GM19438 (cell line): ENCODE data around the gene TMEM41A.

Experiments used
- ATAC-seq: cut with Tn5 transposase; IDR thresholded peaks from one replicate; pipeline ENCODE4 v1.9.1; 2021; ENCODE audit warnings: low read depth; ENCODE audit not compliant: unreplicated experiment

Gene TMEM41A

GRCh38 chr3:185498503-185499396, at the start of gene TMEM41A:
TSS of gene TMEM41A (minus strand) at chr3:185499035. CDS start at chr3:185498961, 74 bp downstream.
- peak; percentile 97 for ATAC-seq

- no peak for ATAC-seq
Observed at GRCh38 chr3:185540695-185541094, 41.9 kb upstream of the TMEM41A start.

- ATAC-seq, result no peak
Observed at GRCh38 chr3:185539934-185540333, 41.1 kb upstream of the TMEM41A start.

GRCh38 chr3:185537369-185537970, 38.6 kb upstream of the TMEM41A start:
- ATAC-seq, result peak; percentile 100

GRCh38 chr3:185534511-185534910, 35.7 kb upstream of the TMEM41A start:
- ATAC-seq, result no peak

GRCh38 chr3:185532901-185533300, 34.1 kb upstream of the TMEM41A start:
- ATAC-seq, result no peak

- no peak for ATAC-seq
Observed at GRCh38 chr3:185530856-185531255, 32.0 kb upstream of the TMEM41A start.

- ATAC-seq, result no peak
Observed at GRCh38 chr3:185528532-185528931, 29.7 kb upstream of the TMEM41A start.

- no peak for ATAC-seq
Observed at GRCh38 chr3:185527364-185527763, 28.5 kb upstream of the TMEM41A start.

- ATAC-seq, result no peak
Observed at GRCh38 chr3:185526349-185526951, 27.6 kb upstream of the TMEM41A start.

GRCh38 chr3:185521349-185522138, 22.7 kb upstream of the TMEM41A start:
- no peak for ATAC-seq

GRCh38 chr3:185519021-185519420, 20.2 kb upstream of the TMEM41A start:
- no peak for ATAC-seq

GRCh38 chr3:185517387-185518130, 18.7 kb upstream of the TMEM41A start:
- ATAC-seq, result no peak

GRCh38 chr3:185511711-185512110, 12.9 kb upstream of the TMEM41A start:
- no peak for ATAC-seq

- ATAC-seq, result no peak
Observed at GRCh38 chr3:185508335-185508991, 9.6 kb upstream of the TMEM41A start.

- ATAC-seq, result no peak
Observed at GRCh38 chr3:185507883-185508282, 9.0 kb upstream of the TMEM41A start.

- no peak for ATAC-seq
Observed at GRCh38 chr3:185504636-185505035, 5.8 kb upstream of the TMEM41A start.

GRCh38 chr3:185503521-185503920, 4.7 kb upstream of the TMEM41A start:
- ATAC-seq, result no peak

- no peak for ATAC-seq
Observed at GRCh38 chr3:185502987-185503386, 4.2 kb upstream of the TMEM41A start.

- ATAC-seq, result no peak
Observed at GRCh38 chr3:185490241-185490640, 8.6 kb downstream of the TMEM41A start.
